NCI-H1694 treated with DMSO at 0.1 percent for 48 hours (cell line): Measurements from ENCODE around the gene PPIG.
"Not testable (repeated sequence)": the region's sequence is repeated elsewhere in the genome, so short reads cannot be mapped to it uniquely, and the experiment has no call there.

Experiments used
- DNase-seq: peaks from one replicate; lab custom pipeline; 2025; lab: John Stamatoyannopoulos, UW

PPIG gene

GRCh38 chr2:169664978-169665930, 81.1 kb downstream of the PPIG start:
- no peak for DNase-seq

GRCh38 chr2:169667583-169667982, 83.4 kb downstream of the PPIG start:
- DNase-seq = no peak

- no peak for DNase-seq
These were observed 86.1 kb downstream of the PPIG start for GRCh38 chr2:169670215-169670651.

DNA sequence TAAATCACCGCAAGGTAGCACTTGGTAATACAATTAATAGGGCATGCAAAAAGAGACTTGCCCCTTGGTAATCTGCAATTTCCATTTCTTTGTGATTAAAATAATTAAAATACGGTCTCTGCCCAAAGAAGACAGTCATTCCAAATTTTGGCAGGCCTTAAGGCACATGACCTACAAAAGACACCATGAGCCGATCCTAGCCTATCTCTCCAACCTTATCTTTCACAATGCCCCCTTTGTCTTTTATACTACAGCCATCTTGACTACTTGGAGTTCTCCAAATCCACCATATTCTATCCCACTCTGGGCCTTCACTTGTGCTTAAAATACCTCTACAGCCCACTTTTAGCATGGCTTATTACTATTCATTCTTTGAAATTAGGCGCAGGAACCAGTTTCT, 86.8 kb downstream of the PPIG start:
- no peak for DNase-seq

DNA sequence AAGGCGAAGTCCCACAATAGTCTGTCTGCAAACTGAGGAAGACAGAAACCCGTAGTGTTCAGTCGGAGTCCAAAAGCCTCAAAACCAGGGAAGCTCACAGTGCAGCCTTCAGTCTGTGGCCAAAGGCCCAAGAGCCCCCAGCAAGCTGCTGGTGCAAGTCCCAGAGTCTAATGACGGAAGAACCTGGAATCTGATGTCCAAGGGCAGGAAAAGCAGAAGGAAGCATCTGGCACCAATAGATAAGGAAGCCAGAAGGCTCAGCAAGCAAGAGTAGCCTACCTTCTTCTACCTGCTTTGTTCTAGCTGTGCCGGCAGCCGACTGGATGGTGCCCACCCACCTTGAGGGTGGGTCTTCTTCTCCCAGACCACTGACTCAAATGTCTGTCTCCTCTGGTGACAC, 88.3 kb downstream of the PPIG start:
- no peak for DNase-seq

GRCh38 chr2:169673106-169673505, 89.0 kb downstream of the PPIG start:
- DNase-seq = no peak

GRCh38 chr2:169673921-169674320, 89.8 kb downstream of the PPIG start:
- no peak for DNase-seq

DNA sequence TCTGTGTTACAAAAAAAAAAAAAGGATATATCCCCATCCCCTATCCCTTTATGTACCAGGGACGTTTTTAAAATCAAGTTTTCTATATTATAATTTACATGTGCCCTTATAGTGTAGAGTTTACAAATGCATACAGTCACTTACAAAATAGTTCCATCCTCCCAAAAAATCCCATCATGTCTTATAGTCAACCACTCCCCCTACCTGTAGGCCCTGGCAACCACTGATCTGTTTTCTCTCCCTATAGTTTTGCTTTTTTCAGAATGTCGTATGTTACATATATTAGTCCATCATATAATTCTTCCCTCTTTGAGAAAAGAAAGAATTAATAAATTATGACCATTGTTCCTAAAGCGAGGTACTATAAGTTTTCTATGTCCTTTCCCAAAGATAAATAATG, 92.2 kb downstream of the PPIG start:
- no peak for DNase-seq

- DNase-seq = no peak
These were observed 92.7 kb downstream of the PPIG start for GRCh38 chr2:169676850-169677249.

DNA sequence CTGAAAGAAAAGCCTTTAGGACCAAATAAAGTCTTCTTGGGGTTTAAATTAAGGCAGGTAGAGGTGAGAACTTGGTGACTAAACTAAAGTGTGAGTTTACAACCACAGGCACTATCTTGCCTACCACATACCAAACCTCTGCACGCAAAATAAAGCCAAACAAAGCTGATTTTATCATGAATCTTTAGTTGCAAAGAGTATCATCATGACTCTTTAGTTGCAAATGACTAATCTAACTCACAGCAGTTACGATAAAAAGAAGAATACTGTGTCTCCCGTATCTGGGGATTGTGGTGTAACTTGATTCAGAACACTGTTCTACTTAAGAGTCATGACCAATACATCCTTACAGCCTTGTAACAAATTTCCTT, 98.9 kb downstream of the PPIG start:
- DNase-seq = no peak

- DNase-seq = no peak
These were observed 99.4 kb downstream of the PPIG start for GRCh38 chr2:169683425-169684134.

DNA sequence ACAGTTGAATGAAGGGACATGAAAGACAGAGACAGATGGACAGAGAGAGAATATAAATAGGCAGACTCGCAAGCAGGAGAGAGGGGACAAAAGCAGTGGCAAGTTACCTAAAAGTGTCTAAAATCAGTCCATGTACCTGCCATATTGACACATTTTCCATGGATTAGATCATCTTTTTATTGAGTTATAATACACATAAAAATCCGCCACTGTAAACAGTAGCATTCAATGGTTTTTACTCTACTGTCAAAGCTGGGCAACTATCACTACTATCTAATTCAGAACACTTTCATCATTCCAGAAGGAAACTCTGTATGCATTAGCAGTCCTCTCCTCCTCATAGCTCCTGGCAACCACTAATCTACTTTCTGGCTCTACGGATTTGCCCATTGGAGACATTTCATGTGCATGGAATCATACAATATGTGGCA, 100.0 kb downstream of the PPIG start:
- DNase-seq = no peak

GRCh38 chr2:169684712-169685111, 100.6 kb downstream of the PPIG start:
- not testable (repeated sequence) for DNase-seq

DNA sequence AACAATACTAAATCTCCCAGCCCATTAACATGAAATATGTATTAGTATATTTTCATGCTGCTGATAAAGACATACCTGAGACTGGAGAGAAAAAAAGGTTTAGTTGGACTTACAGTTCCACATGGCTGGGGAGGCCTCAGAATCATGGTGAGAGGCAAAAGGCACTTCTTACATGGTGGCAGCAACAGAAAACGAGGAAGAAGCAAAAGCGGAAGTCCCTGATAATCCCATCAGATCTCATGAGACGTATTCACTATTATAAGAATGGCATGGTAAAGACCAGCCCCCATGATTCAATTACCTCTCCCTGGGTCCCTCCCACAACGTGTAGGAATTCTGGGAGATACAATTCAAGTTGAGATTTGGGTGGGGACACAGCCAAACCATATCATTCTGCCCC, 102.7 kb downstream of the PPIG start:
- not testable (repeated sequence) for DNase-seq

GRCh38 chr2:169687943-169688342, 103.8 kb downstream of the PPIG start:
- not testable (repeated sequence) for DNase-seq

DNA sequence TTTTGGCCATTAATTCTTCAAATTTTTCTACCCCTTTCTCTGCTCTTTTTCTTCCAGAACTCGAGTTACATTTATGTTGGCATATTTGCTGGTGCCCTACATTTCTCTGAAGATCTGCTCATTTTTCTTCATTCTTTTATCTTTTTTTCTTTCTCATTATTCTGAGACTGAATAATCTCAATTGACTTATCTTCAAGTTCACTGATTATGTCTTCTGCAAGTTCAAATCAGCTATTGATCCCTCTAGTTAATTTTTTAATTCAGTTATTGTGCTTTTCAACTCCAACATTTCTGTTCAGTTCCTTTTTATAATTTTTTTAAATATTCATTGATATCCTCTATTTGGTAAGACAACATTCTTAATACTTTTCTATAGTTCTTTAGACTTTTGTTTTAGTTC, 106.8 kb downstream of the PPIG start:
- no peak for DNase-seq
